Fibroblast of lung (primary cell): Measurements from ENCODE around the gene HMGN5.

Source experiments
- EZH2 ChIP-seq: IDR thresholded peaks from 2 replicates; pipeline ENCODE4 v1.5.1; 2012; ENCODE audit warnings: low read length, control low read depth, mild to moderate bottlenecking; ENCODE audit errors: missing control alignments
- TF ChIP-seq, protein P1 (sequence below), 2 donors: IDR thresholded peaks in 1 of 2; conservative IDR thresholded peaks in 1 of 2; 1 replicate in 1 of 2; 2 replicates in 1 of 2; pipeline ENCODE4 v1.5.1; 2011 to 2012; ENCODE audit warnings: low read length in 2 of 2, control low read depth in 1 of 2, inconsistent platforms in 1 of 2, low read depth in 1 of 2, mild to moderate bottlenecking in 1 of 2

DNA sequence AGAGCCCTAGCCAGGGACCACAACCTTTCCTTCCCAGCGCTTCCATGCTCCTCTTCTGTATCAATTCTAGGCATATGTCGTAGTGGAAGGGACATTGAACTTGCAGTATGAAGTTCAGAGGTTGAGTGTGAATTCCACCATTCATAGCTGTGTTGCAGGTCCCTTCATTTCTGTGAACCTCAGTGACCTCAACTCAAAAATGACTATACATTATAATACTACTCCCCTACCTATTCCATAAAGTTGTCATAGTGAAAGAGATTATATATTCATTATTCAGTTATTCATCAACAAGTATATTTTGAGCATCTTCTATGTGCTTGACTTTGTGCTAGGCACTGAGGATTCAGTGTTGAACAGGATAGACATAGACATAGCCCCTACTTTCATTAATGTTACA lies 28.2 kb upstream of the HMGN5 start:
- TF ChIP-seq, protein P1, sequence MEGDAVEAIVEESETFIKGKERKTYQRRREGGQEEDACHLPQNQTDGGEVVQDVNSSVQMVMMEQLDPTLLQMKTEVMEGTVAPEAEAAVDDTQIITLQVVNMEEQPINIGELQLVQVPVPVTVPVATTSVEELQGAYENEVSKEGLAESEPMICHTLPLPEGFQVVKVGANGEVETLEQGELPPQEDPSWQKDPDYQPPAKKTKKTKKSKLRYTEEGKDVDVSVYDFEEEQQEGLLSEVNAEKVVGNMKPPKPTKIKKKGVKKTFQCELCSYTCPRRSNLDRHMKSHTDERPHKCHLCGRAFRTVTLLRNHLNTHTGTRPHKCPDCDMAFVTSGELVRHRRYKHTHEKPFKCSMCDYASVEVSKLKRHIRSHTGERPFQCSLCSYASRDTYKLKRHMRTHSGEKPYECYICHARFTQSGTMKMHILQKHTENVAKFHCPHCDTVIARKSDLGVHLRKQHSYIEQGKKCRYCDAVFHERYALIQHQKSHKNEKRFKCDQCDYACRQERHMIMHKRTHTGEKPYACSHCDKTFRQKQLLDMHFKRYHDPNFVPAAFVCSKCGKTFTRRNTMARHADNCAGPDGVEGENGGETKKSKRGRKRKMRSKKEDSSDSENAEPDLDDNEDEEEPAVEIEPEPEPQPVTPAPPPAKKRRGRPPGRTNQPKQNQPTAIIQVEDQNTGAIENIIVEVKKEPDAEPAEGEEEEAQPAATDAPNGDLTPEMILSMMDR (conservative IDR thresholded peaks at IDR 0.05 in 1 of 2, IDR thresholded peaks at IDR 0.05 in 1 of 2; ENCODE audit: low read depth in 1 of 2, low read length in 2 of 2), result no peak
- TF ChIP-seq EZH2, result no peak
